Transverse colon (tissue), 3 donors: ENCODE data around the gene EFCAB8.

Experiments
- CTCF ChIP-seq, 5 experiments: fragments of 200-600 bp in 3 of 5; fragments of 450-650 bp in 2 of 5; sonication (generic) in 3 of 5; IDR thresholded peaks; 1 replicate in 2 of 5; 2 replicates in 3 of 5; pipeline ENCODE4 v1.5.1; 2016 to 2017; ENCODE audit warnings: antibody characterized with exemption in 5 of 5, inconsistent platforms in 3 of 5, mild to moderate bottlenecking in 2 of 5, moderate library complexity in 1 of 5
- POLR2A ChIP-seq: fragments of 450-650 bp; IDR thresholded peaks from one replicate; pipeline ENCODE4 v1.6.1; 2016; ENCODE audit warnings: antibody characterized with exemption, mild to moderate bottlenecking, moderate library complexity

- TF ChIP-seq POLR2A (no peak), CTCF (IDR thresholded peaks at IDR 0.05) (no peak)
Observed at GRCh38 chr20:32879538-32879937, 20.8 kb downstream of the EFCAB8 start.
